Heart left ventricle (tissue), 16 donors: ENCODE data around the gene TMSB10. TPM values are rescaled to one million over a fixed set of nuclear protein-coding genes. Genes with fewer than 3 reads are reported as not detected.
"Not testable (repeated sequence)": the region's sequence is repeated elsewhere in the genome, so short reads cannot be mapped to it uniquely, and the experiment has no call there.

Source experiments
- ATAC-seq, 4 donors: fragments of 200-7000 bp; cut with Tn5 transposase; one replicate each; pipeline ENCODE4 v1.9.1; 2020 to 2022; ENCODE audit warnings: moderate library complexity in 4 of 4, mild to moderate bottlenecking in 3 of 4, moderate number of reproducible peaks in 1 of 4
- DNase-seq, 5 donors: peaks; one replicate each; pipeline ENCODE4 v3.0.0-alpha.2; 2020
- H3K27ac ChIP-seq, 12 donors: fragments of 200-600 bp; sonication (generic) in 4 of 12; one replicate each; pipeline versions ENCODE4 v1.5.0 to v1.8.0; 2016 to 2022; ENCODE audit warnings: mild to moderate bottlenecking in 2 of 12
- H3K27me3 ChIP-seq, 9 donors: fragments of 200-600 bp; sonication (generic) in 2 of 9; one replicate each; pipeline versions ENCODE4 v1.5.1 to v1.8.0; 2016 to 2022; ENCODE audit warnings: mild to moderate bottlenecking in 3 of 9
- H3K36me3 ChIP-seq, 9 donors: fragments of 200-600 bp; sonication (generic) in 2 of 9; one replicate each; pipeline versions ENCODE4 v1.5.0 to v1.8.0; 2018 to 2022; ENCODE audit warnings: mild to moderate bottlenecking in 2 of 9
- H3K4me1 ChIP-seq, 12 donors: fragments of 200-600 bp; sonication (generic) in 4 of 12; one replicate each; pipeline versions ENCODE4 v1.5.0 to v1.8.0; 2016 to 2022; ENCODE audit warnings: mild to moderate bottlenecking in 3 of 12
- H3K4me3 ChIP-seq, 12 donors: fragments of 200-600 bp; sonication (generic) in 4 of 12; one replicate each; pipeline versions ENCODE4 v1.5.0 to v1.8.0; 2017 to 2022; ENCODE audit warnings: mild to moderate bottlenecking in 9 of 12, moderate library complexity in 4 of 12
- H3K9me3 ChIP-seq, 12 donors: fragments of 200-600 bp; sonication (generic) in 4 of 12; one replicate each; pipeline versions ENCODE4 v1.5.0 to v1.8.0; 2016 to 2022; ENCODE audit warnings: mild to moderate bottlenecking in 1 of 12
- CTCF ChIP-seq, 12 donors: fragments of 200-600 bp; sonication (generic) in 4 of 12; IDR thresholded peaks; one replicate each; pipeline versions ENCODE4 v1.5.0 to v1.8.0; 2018 to 2022; ENCODE audit warnings: antibody characterized with exemption in 12 of 12, mild to moderate bottlenecking in 5 of 12
- POLR2A ChIP-seq, 2 donors: fragments of 450-650 bp; IDR thresholded peaks; one replicate each; pipeline ENCODE4 v1.6.1; 2017; ENCODE audit warnings: antibody characterized with exemption in 2 of 2, mild to moderate bottlenecking in 2 of 2, moderate library complexity in 2 of 2
- WGBS, 4 donors: extraction: QIAGEN DNeasy Blood & Tissue Kit in 2 of 4; methylation state at CpG; one replicate each; pipeline versions ENCODE4 v1.1.5 to v1.1.7; 2013 to 2018; 5-methylcytosine and 5-hydroxymethylcytosine counted together
- intact Hi-C, 10 donors: fragments of 100-400 bp; cut with DNase I; formaldehyde crosslinking; loops; one replicate each; pipeline versions ENCODE4 v1.11.1 to v1.14.2; 2022
- polyA plus RNA-seq, 2 donors: library from polyadenylated mRNA; stranded (reverse); fragments of 200-250 nt; gene quantifications; one replicate each; pipeline ENCODE4 v1.2.3, GENCODE V29; 2013
- total RNA-seq, 9 donors: library from RNA; depleted of rRNA in 2 of 9; stranded (reverse); fragments of >200 nt in 2 of 9; fragmentation: NEBNext Ultra II Directional in 3 of 9; extraction: Animal tissue kit (Norgen Biotek cat#: 25700) in 3 of 9; gene quantifications; one replicate each; pipeline versions ENCODE4 v1.1.0 to v1.2.4, GENCODE V29; 2016 to 2023
- donor health status: ischemic (EF 13 %, LVEDD 7.1; RV severe dilation, severe dysfunction).
- donor health status: healthy with polysubstance abuse.
- donor health status: DM: no; HTN: yes; CAD: no.
- donor health status: DM: no; HTN: no; CAD: no.
- donor health status: ischemic (EF 25% LVEDD 6.9; RV normal size, moderate dysfunction).
- donor health status: ischemic (EF 25% LVEDD 5.7; RV mildly dilated, moderate dysfunction).
- donor health status: healthy.
- donor health status: DM: yes; HTN: yes; CAD: no.
- donor health status: ischemic (EF 35%, LVEDD 5.7; RV mildly dilated, moderate dysfunction).
- donor health status: nonischemic (EF 11% LVEDD 7.7; RV severe dilation, severe dysfunction).
- donor health status: DM: yes; HTN: yes; CAD: no.
- donor health status: PGD.
- donor health status: ischemic (EF 29% LVEDD 5.4; RV normal size, mild dysfunction).
- donor health status: nonischemic (EF 23%, LVEDD 6.1; RV moderate dilation, normal function).

TMSB10 gene
- total and polyA plus RNA-seq, 11 donors = 288 to 3,094 (median 623) TPM

- 85 to 100% (median 98%) methylated on average over 2 of the region's 2 CpGs for WGBS, 4 donors
- ATAC-seq (no peak), DNase-seq (no peak)
- Histone ChIP-seq H3K9me3 (no peaks in the 10 kb centered on the region), H3K27ac (no peak overlapping the region), H3K4me1 (peaks cover 0 to 42% (median 0%) of the 10 kb centered on the region in 12 donors), H3K4me3 (no peak overlapping the region), H3K27me3 (no peaks in the 10 kb centered on the region), H3K36me3 (no peaks in the 10 kb centered on the region)
- intact Hi-C loops = no loop called here
- no peak for TF ChIP-seq POLR2A (IDR thresholded peaks at IDR 0.05)
- no peak for TF ChIP-seq CTCF (IDR thresholded peaks at IDR 0.05)
These were observed 36.7 kb downstream of the TMSB10 start for GRCh38 chr2:84942166-84942565.

GRCh38 chr2:84942964-84943421, 37.5 kb downstream of the TMSB10 start:
- 86 to 96% (median 92%) methylated on average over 4 of the region's 4 CpGs for WGBS, 4 donors
- no peaks in the 10 kb centered on the region for H3K27me3 ChIP-seq
- intact Hi-C loops = no loop called here

GRCh38 chr2:84944295-84944909, 38.9 kb downstream of the TMSB10 start:
- DNase-seq (no peak), ATAC-seq (no peak)
- peaks cover 0 to 32% (median 0%) of the 10 kb centered on the region in 12 donors for H3K4me1 ChIP-seq
- no peaks in the 10 kb centered on the region for H3K9me3 ChIP-seq
- no peak overlapping the region for H3K4me3 ChIP-seq
- intact Hi-C loops = no loop called here
- H3K27ac ChIP-seq = no peak overlapping the region
- H3K36me3 ChIP-seq = no peaks in the 10 kb centered on the region
- no peaks in the 10 kb centered on the region for H3K27me3 ChIP-seq
- TF ChIP-seq CTCF (IDR thresholded peaks at IDR 0.05) (no peak), POLR2A (IDR thresholded peaks at IDR 0.05) (no peak)
- 85 to 92% (median 90%) methylated on average over 7 of the region's 7 CpGs for WGBS, 4 donors

More at GRCh38 chr2:84942964-84943421, 37.5 kb downstream of the TMSB10 start:
- no peak overlapping the region for H3K27ac ChIP-seq
- no peaks in the 10 kb centered on the region for H3K9me3 ChIP-seq
- peaks cover 0 to 42% (median 0%) of the 10 kb centered on the region in 12 donors for H3K4me1 ChIP-seq
- TF ChIP-seq POLR2A (IDR thresholded peaks at IDR 0.05) = no peak
- TF ChIP-seq CTCF (IDR thresholded peaks at IDR 0.05) = no peak
- no peak overlapping the region for H3K4me3 ChIP-seq
- H3K36me3 ChIP-seq = no peaks in the 10 kb centered on the region
- DNase-seq (no peak), ATAC-seq (no peak)

GRCh38 chr2:84945838-84946203, 40.4 kb downstream of the TMSB10 start:
- H3K4me3 ChIP-seq, ATAC-seq, H3K27me3 ChIP-seq, H3K9me3 ChIP-seq, DNase-seq, H3K36me3 ChIP-seq, intact Hi-C loops: not testable (repeated sequence)
- Histone ChIP-seq H3K27ac (peak overlapping the region in 1 of 12 donors; percentile 46), H3K4me1 (peaks cover 0 to 18% (median 0%) of the 10 kb centered on the region in 12 donors)
- WGBS, 4 donors = 76 to 99% (median 84%) methylated on average over 2 to 3 of the region's 3 CpGs
